ENCODE results near the gene PTPRG. TPM values are rescaled to one million over a fixed set of nuclear protein-coding genes. Genes with fewer than 3 reads are reported as not detected.

The PTPRG gene
- total RNA-seq, 1 donor from 2014 or later, result 39.6 TPM

DNA sequence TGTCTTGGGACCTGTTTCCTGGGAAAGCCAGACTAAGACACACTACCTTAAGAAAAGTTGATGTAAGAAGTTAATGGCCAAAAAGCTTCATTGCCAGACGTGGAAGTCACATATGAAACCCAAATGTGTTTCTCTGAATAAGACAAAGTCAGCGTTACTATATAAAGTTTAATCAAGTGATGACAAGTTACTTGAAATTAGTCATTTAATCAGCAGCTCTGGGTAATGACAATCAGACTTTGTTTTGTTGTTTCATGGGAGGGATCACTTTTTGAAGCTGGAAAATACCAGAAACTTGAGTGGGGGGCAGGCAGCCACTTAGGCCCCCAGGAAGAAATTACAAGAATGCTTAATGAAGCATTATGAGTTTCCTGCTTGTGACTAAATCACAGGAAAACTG is 218.6 kb downstream of the PTPRG start:
- Mint-ChIP-seq H3K27ac (ENCODE audit: unreplicated experiment) (no peak overlapping the region), H3K9me3 (ENCODE audit: unreplicated experiment) (no peaks in the 10 kb centered on the region), H3K36me3 (ENCODE audit: low read depth, unreplicated experiment) (peaks cover 2% of the 10 kb centered on the region), H3K4me3 (ENCODE audit: unreplicated experiment) (no peak overlapping the region), H3K27me3 (ENCODE audit: low read depth, unreplicated experiment) (no peaks in the 10 kb centered on the region), H3K4me1 (ENCODE audit: low read depth, unreplicated experiment) (peaks cover 21% of the 10 kb centered on the region)
- no peak overlapping the region for H3K9ac ChIP-seq (ENCODE audit: low read length)
- peaks cover 3% of the 10 kb centered on the region for H3K79me2 ChIP-seq (ENCODE audit: insufficient read depth, low read length)
- no peaks in the 10 kb centered on the region for H3K9me3 ChIP-seq (ENCODE audit: insufficient read depth, low read depth, low read length)
- no peak for TF ChIP-seq EZH2 (IDR thresholded peaks at IDR 0.05; ENCODE audit: insufficient read depth, low read length)
- TF ChIP-seq, protein P1, sequence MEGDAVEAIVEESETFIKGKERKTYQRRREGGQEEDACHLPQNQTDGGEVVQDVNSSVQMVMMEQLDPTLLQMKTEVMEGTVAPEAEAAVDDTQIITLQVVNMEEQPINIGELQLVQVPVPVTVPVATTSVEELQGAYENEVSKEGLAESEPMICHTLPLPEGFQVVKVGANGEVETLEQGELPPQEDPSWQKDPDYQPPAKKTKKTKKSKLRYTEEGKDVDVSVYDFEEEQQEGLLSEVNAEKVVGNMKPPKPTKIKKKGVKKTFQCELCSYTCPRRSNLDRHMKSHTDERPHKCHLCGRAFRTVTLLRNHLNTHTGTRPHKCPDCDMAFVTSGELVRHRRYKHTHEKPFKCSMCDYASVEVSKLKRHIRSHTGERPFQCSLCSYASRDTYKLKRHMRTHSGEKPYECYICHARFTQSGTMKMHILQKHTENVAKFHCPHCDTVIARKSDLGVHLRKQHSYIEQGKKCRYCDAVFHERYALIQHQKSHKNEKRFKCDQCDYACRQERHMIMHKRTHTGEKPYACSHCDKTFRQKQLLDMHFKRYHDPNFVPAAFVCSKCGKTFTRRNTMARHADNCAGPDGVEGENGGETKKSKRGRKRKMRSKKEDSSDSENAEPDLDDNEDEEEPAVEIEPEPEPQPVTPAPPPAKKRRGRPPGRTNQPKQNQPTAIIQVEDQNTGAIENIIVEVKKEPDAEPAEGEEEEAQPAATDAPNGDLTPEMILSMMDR (IDR thresholded peaks at IDR 0.05; ENCODE audit: insufficient read depth, low read depth, low read length), result no peak
- H3K27me3 ChIP-seq (ENCODE audit: insufficient read depth, low read length), result no peaks in the 10 kb centered on the region
- H3K4me3 ChIP-seq (ENCODE audit: insufficient read depth, low read depth, low read length), result no peak overlapping the region
- H3K36me3 ChIP-seq (ENCODE audit: insufficient read depth, low read length), result no peaks in the 10 kb centered on the region
- H3K4me2 ChIP-seq (ENCODE audit: low read length), result no peak overlapping the region
- H3K4me1 ChIP-seq (ENCODE audit: insufficient read depth, low read length), result no peaks in the 10 kb centered on the region
- FAIRE-seq (no peak), DNase-seq (ENCODE audit: low read depth) (no peak)
- H2AFZ ChIP-seq (ENCODE audit: low read depth, low read length), result no peak overlapping the region
- no peak overlapping the region for H3K27ac ChIP-seq (ENCODE audit: low read depth, low read length)
- peaks cover 25% of the 10 kb centered on the region for H4K20me1 ChIP-seq (ENCODE audit: insufficient read depth, low read length)

DNA sequence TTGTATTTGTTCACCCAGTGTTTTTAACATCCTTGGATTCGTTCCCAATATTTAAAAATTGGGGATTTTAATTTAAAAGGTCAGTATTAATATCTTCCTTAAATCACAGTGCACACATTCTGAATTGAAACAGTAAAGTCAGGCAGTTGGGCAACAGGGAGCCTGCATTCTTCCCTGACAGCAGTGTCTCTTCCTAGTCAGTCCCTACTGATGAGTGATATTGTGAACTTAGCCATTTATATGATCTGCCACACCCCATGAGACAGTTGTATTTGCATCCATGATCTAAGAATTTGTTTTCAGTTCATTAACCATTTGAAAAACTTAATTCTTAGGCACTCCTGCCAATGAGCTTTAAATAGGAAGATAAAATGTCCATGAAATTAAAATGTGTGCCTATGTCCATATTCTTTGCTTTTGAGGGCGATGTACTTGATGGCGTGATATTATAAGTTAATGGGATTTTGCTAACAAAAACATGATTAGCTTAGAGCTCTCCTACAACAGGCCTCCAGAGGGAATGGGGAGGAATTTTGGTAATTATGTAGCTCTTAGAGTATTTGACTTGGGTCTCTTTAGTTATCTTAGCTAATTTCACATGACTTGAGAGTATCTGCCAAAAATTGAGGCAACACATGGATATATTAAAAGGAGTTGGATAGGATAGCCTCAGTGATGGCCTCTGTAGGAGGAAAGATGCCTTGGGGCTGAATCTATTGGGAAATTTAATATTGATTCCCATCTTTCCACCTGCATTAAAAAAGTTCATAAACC is 219.3 kb downstream of the PTPRG start:
- no peaks in the 10 kb centered on the region for H3K27me3 ChIP-seq (ENCODE audit: insufficient read depth, low read length)
- DNase-seq (ENCODE audit: low read depth) (no peak), FAIRE-seq (no peak)
- peaks cover 3% of the 10 kb centered on the region for H3K79me2 ChIP-seq (ENCODE audit: insufficient read depth, low read length)
- no peak overlapping the region for H2AFZ ChIP-seq (ENCODE audit: low read depth, low read length)
- H3K4me2 ChIP-seq (ENCODE audit: low read length), result no peak overlapping the region
- Mint-ChIP-seq H3K36me3 (ENCODE audit: low read depth, unreplicated experiment) (peaks cover 2% of the 10 kb centered on the region), H3K27ac (ENCODE audit: unreplicated experiment) (no peak overlapping the region), H3K4me1 (ENCODE audit: low read depth, unreplicated experiment) (peaks cover 21% of the 10 kb centered on the region), H3K27me3 (ENCODE audit: low read depth, unreplicated experiment) (no peaks in the 10 kb centered on the region), H3K4me3 (ENCODE audit: unreplicated experiment) (no peak overlapping the region), H3K9me3 (ENCODE audit: unreplicated experiment) (no peaks in the 10 kb centered on the region)
- H3K9me3 ChIP-seq (ENCODE audit: insufficient read depth, low read depth, low read length), result no peaks in the 10 kb centered on the region
- TF ChIP-seq EZH2 (IDR thresholded peaks at IDR 0.05; ENCODE audit: insufficient read depth, low read length), result no peak
- TF ChIP-seq, protein P1 (IDR thresholded peaks at IDR 0.05; ENCODE audit: insufficient read depth, low read depth, low read length), result no peak
- H3K9ac ChIP-seq (ENCODE audit: low read length), result no peak overlapping the region
- H3K36me3 ChIP-seq (ENCODE audit: insufficient read depth, low read length), result no peaks in the 10 kb centered on the region
- no peak overlapping the region for H3K27ac ChIP-seq (ENCODE audit: low read depth, low read length)
- H3K4me1 ChIP-seq (ENCODE audit: insufficient read depth, low read length), result no peaks in the 10 kb centered on the region
- no peak overlapping the region for H3K4me3 ChIP-seq (ENCODE audit: insufficient read depth, low read depth, low read length)
- H4K20me1 ChIP-seq (ENCODE audit: insufficient read depth, low read length), result peaks cover 24% of the 10 kb centered on the region
